Measurements from ENCODE around the gene SPOCK2.
"Not testable (repeated sequence)": the region's sequence is repeated elsewhere in the genome, so short reads cannot be mapped to it uniquely, and the experiment has no call there.

The SPOCK2 gene

GRCh38 chr10:72050873-72051272, 37.5 kb downstream of the SPOCK2 start:
- DNase-seq: no peak

- DNase-seq: no peak
These were observed 38.2 kb downstream of the SPOCK2 start for GRCh38 chr10:72049969-72050781.

GRCh38 chr10:72049472-72049871, 38.9 kb downstream of the SPOCK2 start:
- DNase-seq: no peak

- peak; percentile 97 for DNase-seq
These were observed 39.8 kb downstream of the SPOCK2 start for GRCh38 chr10:72048450-72049124.

GRCh38 chr10:72045586-72045985, 42.8 kb downstream of the SPOCK2 start:
- no peak for DNase-seq

- no peak for DNase-seq
These were observed 43.8 kb downstream of the SPOCK2 start for GRCh38 chr10:72044417-72045041.

- DNase-seq: no peak
These were observed 45.1 kb downstream of the SPOCK2 start for GRCh38 chr10:72043016-72043834.

- no peak for DNase-seq
These were observed 46.9 kb downstream of the SPOCK2 start for GRCh38 chr10:72041491-72041890.

- DNase-seq: no peak
These were observed 49.0 kb downstream of the SPOCK2 start for GRCh38 chr10:72039377-72039776.

- DNase-seq: no peak
These were observed 49.8 kb downstream of the SPOCK2 start for GRCh38 chr10:72038458-72039001.

GRCh38 chr10:72037811-72038210, 50.5 kb downstream of the SPOCK2 start:
- no peak for DNase-seq

GRCh38 chr10:72037266-72037665, 51.1 kb downstream of the SPOCK2 start:
- DNase-seq: no peak

- no peak for DNase-seq
These were observed 53.0 kb downstream of the SPOCK2 start for GRCh38 chr10:72035252-72035887.

- no peak for DNase-seq
These were observed 53.6 kb downstream of the SPOCK2 start for GRCh38 chr10:72034761-72035160.

GRCh38 chr10:72034040-72034499, 54.3 kb downstream of the SPOCK2 start:
- DNase-seq: no peak

GRCh38 chr10:72032409-72033162, 55.8 kb downstream of the SPOCK2 start:
- not testable (repeated sequence) for DNase-seq

GRCh38 chr10:72031706-72032105, 56.6 kb downstream of the SPOCK2 start:
- no peak for DNase-seq

GRCh38 chr10:72030762-72031543, 57.4 kb downstream of the SPOCK2 start:
- no peak for DNase-seq

GRCh38 chr10:72029414-72029813, 58.9 kb downstream of the SPOCK2 start:
- DNase-seq: no peak

GRCh38 chr10:72027498-72027897, 60.9 kb downstream of the SPOCK2 start:
- no peak for DNase-seq
